Activated CD4-positive, CD25-positive, alpha-beta regulatory T cell treated with anti-CD3 and anti-CD28 coated beads, Interleukin-2, amount 50 U/mL, for 72 hours (primary cell): Measurements from ENCODE around the gene RCAN2.

Experiments
- DNase-seq: peaks from one replicate; pipeline ENCODE4 v3.0.0; 2021

RCAN2 gene

GRCh38 chr6:46491201-46491627, at the start of gene RCAN2:
TSS of gene RCAN2 (minus strand) at chr6:46491449.
- DNase-seq = peak; percentile 30

GRCh38 chr6:46539866-46540265, 48.6 kb upstream of the RCAN2 start:
- no peak for DNase-seq

DNA sequence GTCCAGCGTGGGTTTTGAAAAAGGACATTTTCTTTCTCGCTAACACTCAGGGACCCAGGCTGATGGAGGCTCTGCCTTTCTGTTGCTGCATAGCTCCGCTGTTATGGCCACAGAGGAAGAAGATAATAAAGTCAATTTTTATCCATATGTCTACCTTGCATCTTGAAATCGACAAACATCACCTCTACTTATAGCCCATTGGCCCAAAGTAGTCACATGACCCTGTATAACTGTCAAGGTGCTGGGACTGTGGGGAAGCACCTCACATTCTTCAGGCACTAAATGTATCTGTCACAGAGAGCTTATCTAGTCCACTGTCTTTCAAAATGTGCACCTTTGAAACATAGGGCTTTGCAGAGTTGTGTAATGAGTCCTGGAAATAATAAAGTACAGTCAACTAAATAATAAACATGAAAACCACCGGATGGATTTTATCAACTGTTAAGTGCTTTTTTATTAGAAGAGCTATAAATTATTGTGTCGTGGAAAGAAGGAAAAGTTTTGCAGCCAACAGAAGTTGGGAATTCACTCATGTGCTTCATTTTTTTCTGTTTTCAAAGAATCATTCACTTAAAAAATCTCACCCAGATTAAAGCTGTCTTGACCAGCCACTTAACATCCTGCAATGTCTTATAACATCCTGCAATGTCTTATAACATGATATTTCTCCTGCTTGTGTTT, 47.7 kb upstream of the RCAN2 start:
- no peak for DNase-seq

DNA sequence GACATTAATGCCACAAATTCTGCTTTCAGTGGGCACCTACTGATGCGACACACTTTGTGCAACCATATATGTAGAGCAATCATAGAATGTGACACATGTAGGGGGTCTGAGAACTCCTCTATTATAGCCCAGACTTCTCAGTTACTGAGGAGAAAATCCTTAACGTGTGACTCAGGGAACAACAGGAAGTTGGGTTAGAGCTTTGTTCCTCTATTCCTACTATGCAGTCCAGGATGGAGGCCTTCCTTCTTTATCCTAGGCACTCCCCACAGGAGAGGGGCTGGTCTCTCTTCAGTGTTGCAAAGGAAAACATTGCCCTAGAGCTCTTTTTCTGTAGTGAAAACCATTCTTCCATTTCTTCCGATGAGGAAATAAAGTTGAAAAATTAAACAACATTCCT, 39.6 kb upstream of the RCAN2 start:
- no peak for DNase-seq

- DNase-seq = no peak
Observed at GRCh38 chr6:46528961-46529750, 37.9 kb upstream of the RCAN2 start.

- no peak for DNase-seq
Observed at GRCh38 chr6:46526607-46527006, 35.4 kb upstream of the RCAN2 start.

DNA sequence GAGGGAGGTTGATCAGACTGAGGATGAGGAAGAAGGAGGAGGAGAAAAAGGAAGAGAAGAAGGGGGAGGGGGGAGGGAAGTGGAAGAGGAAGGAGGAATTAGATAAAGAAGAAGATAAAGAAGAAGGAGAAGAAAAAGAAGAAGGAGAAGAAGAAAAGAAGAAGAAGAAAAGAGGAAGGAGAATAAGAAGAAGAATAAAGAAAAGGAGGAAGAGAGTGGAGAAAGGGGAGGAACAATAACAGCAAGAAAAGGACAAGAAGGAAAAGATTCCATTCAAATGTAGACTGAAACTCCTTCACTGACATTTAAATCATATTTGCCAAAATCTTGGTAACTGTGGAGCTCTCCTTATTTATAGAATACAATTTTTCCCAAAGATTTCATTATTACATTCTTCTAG, 34.3 kb upstream of the RCAN2 start:
- no peak for DNase-seq

DNA sequence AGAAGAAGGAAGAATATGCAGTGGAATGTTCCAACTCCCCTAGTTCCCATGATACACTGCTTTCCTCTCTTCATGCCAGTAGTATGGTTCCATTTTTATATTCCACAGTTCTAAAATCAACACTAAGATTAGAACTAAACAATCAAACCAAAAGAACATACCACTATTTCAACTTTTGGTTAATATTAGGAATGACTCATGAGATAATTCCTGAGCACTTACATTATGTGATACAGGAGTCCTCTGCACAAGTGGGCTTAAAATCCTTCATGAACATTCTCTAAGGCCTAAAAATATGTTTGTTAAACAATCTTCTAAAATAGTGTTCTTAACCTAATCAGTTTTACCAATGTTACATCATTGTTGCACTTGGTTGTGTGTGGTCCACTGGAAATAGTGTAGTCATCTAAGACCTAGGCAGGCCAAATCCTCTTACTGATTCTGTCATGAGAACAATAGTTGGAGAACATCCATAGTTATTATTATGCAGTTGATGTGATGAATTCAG, 30.3 kb upstream of the RCAN2 start:
- no peak for DNase-seq

- no peak for DNase-seq
Observed at GRCh38 chr6:46517202-46517601, 26.0 kb upstream of the RCAN2 start.

- no peak for DNase-seq
Observed at GRCh38 chr6:46513533-46513932, 22.3 kb upstream of the RCAN2 start.

DNA sequence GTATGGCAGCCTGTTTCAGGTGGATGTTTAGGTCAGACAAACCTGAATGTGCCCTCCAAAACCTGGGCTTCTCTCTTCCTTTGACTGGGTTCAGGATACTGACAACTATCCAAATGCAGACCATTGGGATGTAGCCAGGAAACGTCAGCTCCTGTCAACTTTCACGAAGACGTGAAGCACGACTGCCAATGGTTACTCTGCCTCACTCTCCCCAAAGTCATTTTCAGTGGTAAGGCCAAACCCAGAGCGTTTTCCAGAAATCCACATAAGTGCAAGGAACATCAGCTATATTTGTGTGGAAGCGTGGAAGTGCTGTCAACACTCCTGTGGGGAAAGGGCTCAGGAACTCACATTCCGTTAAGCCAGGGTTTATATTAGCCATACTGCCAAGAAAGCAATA, 20.1 kb upstream of the RCAN2 start:
- DNase-seq = no peak

DNA sequence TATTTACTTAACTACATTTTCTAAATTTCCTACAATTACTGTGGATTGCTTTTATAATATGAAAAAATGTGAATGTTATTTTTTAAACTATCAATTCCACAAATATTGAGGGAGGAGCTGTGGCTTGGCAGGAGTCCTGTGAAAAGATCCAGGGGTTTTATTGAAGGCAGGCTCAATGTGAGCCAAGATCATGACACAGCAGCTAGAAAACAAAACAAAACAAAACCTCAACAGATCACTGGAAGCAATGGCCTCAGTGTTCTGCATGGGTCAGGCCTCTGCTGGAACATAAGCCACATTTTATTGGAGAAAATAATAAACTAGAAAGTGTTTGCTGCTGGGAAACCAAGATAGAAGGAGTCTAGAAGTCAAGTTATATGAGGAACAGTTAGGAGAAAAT, 19.4 kb upstream of the RCAN2 start:
- DNase-seq = no peak

GRCh38 chr6:46509981-46510510, 18.8 kb upstream of the RCAN2 start:
- DNase-seq = no peak

- DNase-seq = no peak
Observed at GRCh38 chr6:46509063-46509462, 17.8 kb upstream of the RCAN2 start.

DNA sequence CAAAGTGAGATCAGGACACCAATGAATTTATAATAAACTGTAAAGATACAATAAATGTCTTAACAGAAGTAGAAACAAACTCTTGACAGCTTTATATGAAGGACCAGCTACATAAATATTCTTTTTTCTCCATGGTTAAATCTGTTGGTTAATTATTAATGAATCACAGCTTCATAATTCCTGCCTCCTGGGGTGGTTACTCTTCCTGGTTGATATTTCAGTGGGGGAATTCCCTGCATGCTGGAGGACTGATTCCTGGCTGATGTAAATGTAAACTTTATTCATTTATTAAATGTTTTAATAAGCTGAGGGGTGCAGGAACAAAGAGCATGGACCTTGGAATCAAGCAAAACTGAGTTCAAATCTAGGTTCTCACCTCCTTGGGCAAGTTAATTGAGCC, 16.2 kb upstream of the RCAN2 start:
- DNase-seq = no peak

GRCh38 chr6:46505693-46506512, 14.7 kb upstream of the RCAN2 start:
- no peak for DNase-seq

GRCh38 chr6:46504242-46504641, 13.0 kb upstream of the RCAN2 start:
- DNase-seq = no peak

- no peak for DNase-seq
Observed at GRCh38 chr6:46502486-46503119, 11.4 kb upstream of the RCAN2 start.

- DNase-seq = no peak
Observed at GRCh38 chr6:46501136-46502089, 10.2 kb upstream of the RCAN2 start.

DNA sequence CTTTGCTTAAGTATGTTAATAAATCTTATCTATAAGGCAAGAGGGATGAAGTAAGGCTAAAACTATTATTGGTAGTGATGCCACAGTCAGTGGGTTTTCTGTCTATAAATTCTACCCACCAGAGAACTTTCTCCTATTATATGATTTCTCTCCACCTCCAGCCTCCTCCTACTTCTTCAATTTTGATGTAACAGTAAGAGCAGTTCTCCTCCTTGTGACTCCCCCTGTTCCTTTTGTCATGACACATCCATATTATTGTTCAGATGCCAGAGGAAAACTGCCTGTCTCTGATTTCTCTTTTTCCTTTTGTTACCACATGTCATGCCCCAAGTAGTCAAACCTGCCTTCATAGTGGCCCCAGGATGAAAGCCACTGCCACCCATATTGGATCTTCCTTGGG, 9.1 kb upstream of the RCAN2 start:
- no peak for DNase-seq
